ENCODE measurements around the gene CLEC17A.
"Not testable (repeated sequence)": the region's sequence is repeated elsewhere in the genome, so short reads cannot be mapped to it uniquely, and the experiment has no call there.

Gene CLEC17A

GRCh38 chr19:14614099-14614412 lies 31.2 kb downstream of the CLEC17A start:
- Histone ChIP-seq H3K36me3 (ENCODE audit: insufficient read depth, low read length) (no peaks in the 10 kb centered on the region), H2AFZ (ENCODE audit: low read depth, low read length) (no peak overlapping the region), H3K9me3 (ENCODE audit: low read length) (no peaks in the 10 kb centered on the region), H3K4me3 (ENCODE audit: low read length) (no peak overlapping the region), H3K27me3 (ENCODE audit: insufficient read depth, low read length) (peaks cover 2% of the 10 kb centered on the region), H3K4me1 (ENCODE audit: insufficient read depth, low read length) (no peaks in the 10 kb centered on the region)

- Histone ChIP-seq H3K27me3 (ENCODE audit: insufficient read depth, low read length) (peaks cover 2% of the 10 kb centered on the region), H3K36me3 (ENCODE audit: insufficient read depth, low read length) (no peaks in the 10 kb centered on the region), H3K4me1 (ENCODE audit: insufficient read depth, low read length) (no peaks in the 10 kb centered on the region), H3K4me3 (ENCODE audit: low read length) (no peak overlapping the region), H2AFZ (ENCODE audit: low read depth, low read length) (no peak overlapping the region), H3K9me3 (ENCODE audit: low read length) (peaks cover 2% of the 10 kb centered on the region)
These were observed 32.7 kb downstream of the CLEC17A start for GRCh38 chr19:14615623-14616022.

GRCh38 chr19:14616407-14616806 lies 33.5 kb downstream of the CLEC17A start:
- Histone ChIP-seq H3K36me3 (ENCODE audit: insufficient read depth, low read length) (no peaks in the 10 kb centered on the region), H3K9me3 (ENCODE audit: low read length) (peaks cover 2% of the 10 kb centered on the region), H3K4me3 (ENCODE audit: low read length) (no peak overlapping the region), H2AFZ (ENCODE audit: low read depth, low read length) (no peak overlapping the region), H3K27me3 (ENCODE audit: insufficient read depth, low read length) (peaks cover 2% of the 10 kb centered on the region), H3K4me1 (ENCODE audit: insufficient read depth, low read length) (no peaks in the 10 kb centered on the region)

GRCh38 chr19:14619404-14619803 lies 36.5 kb downstream of the CLEC17A start:
- Histone ChIP-seq H2AFZ (ENCODE audit: low read depth, low read length) (no peak overlapping the region), H3K4me1 (ENCODE audit: insufficient read depth, low read length) (no peaks in the 10 kb centered on the region), H3K36me3 (ENCODE audit: insufficient read depth, low read length) (no peaks in the 10 kb centered on the region), H3K9me3 (ENCODE audit: low read length) (peaks cover 2% of the 10 kb centered on the region), H3K27me3 (ENCODE audit: insufficient read depth, low read length) (no peaks in the 10 kb centered on the region), H3K4me3 (ENCODE audit: low read length) (no peak overlapping the region)

- not testable (repeated sequence) for H3K4me1 ChIP-seq (ENCODE audit: insufficient read depth, low read length); H3K9me3 ChIP-seq (ENCODE audit: low read length); H3K4me3 ChIP-seq (ENCODE audit: low read length); H3K36me3 ChIP-seq (ENCODE audit: insufficient read depth, low read length); H2AFZ ChIP-seq (ENCODE audit: low read depth, low read length); H3K27me3 ChIP-seq (ENCODE audit: insufficient read depth, low read length)
These were observed 41.6 kb downstream of the CLEC17A start for GRCh38 chr19:14624491-14624890.

GRCh38 chr19:14629557-14629956 lies 46.7 kb downstream of the CLEC17A start:
- H2AFZ ChIP-seq (ENCODE audit: low read depth, low read length) = no peak overlapping the region
- H3K9me3 ChIP-seq (ENCODE audit: low read length) = peaks cover 3% of the 10 kb centered on the region
- H3K4me1 ChIP-seq (ENCODE audit: insufficient read depth, low read length) = no peaks in the 10 kb centered on the region
- H3K27me3 ChIP-seq (ENCODE audit: insufficient read depth, low read length) = peaks cover 8% of the 10 kb centered on the region
- H3K36me3 ChIP-seq (ENCODE audit: insufficient read depth, low read length) = no peaks in the 10 kb centered on the region
- H3K4me3 ChIP-seq (ENCODE audit: low read length) = no peak overlapping the region

- Histone ChIP-seq H3K27me3 (ENCODE audit: insufficient read depth, low read length) (peaks cover 2% of the 10 kb centered on the region), H3K4me3 (ENCODE audit: low read length) (no peak overlapping the region), H3K36me3 (ENCODE audit: insufficient read depth, low read length) (no peaks in the 10 kb centered on the region), H3K9me3 (ENCODE audit: low read length) (no peaks in the 10 kb centered on the region), H3K4me1 (ENCODE audit: insufficient read depth, low read length) (no peaks in the 10 kb centered on the region), H2AFZ (ENCODE audit: low read depth, low read length) (no peak overlapping the region)
These were observed 49.4 kb downstream of the CLEC17A start for GRCh38 chr19:14632286-14632685.

GRCh38 chr19:14639536-14640277 lies 56.8 kb downstream of the CLEC17A start:
- no peak overlapping the region for H2AFZ ChIP-seq (ENCODE audit: low read depth, low read length)
- no peak overlapping the region for H3K4me3 ChIP-seq (ENCODE audit: low read length)
- no peaks in the 10 kb centered on the region for H3K4me1 ChIP-seq (ENCODE audit: insufficient read depth, low read length)
- H3K36me3 ChIP-seq (ENCODE audit: insufficient read depth, low read length) = no peaks in the 10 kb centered on the region
- no peaks in the 10 kb centered on the region for H3K27me3 ChIP-seq (ENCODE audit: insufficient read depth, low read length)
- H3K9me3 ChIP-seq (ENCODE audit: low read length) = peaks cover 1% of the 10 kb centered on the region

- no peaks in the 10 kb centered on the region for H3K27me3 ChIP-seq (ENCODE audit: insufficient read depth, low read length)
- no peaks in the 10 kb centered on the region for H3K4me1 ChIP-seq (ENCODE audit: insufficient read depth, low read length)
- no peaks in the 10 kb centered on the region for H3K9me3 ChIP-seq (ENCODE audit: low read length)
- H2AFZ ChIP-seq (ENCODE audit: low read depth, low read length) = no peak overlapping the region
- no peak overlapping the region for H3K4me3 ChIP-seq (ENCODE audit: low read length)
- H3K36me3 ChIP-seq (ENCODE audit: insufficient read depth, low read length) = no peaks in the 10 kb centered on the region
These were observed 65.6 kb downstream of the CLEC17A start for GRCh38 chr19:14648506-14648905.

- H3K4me1 ChIP-seq (ENCODE audit: insufficient read depth, low read length) = no peaks in the 10 kb centered on the region
- H3K4me3 ChIP-seq (ENCODE audit: low read length) = no peak overlapping the region
- no peaks in the 10 kb centered on the region for H3K9me3 ChIP-seq (ENCODE audit: low read length)
- H2AFZ ChIP-seq (ENCODE audit: low read depth, low read length) = no peak overlapping the region
- H3K27me3 ChIP-seq (ENCODE audit: insufficient read depth, low read length) = no peaks in the 10 kb centered on the region
- no peaks in the 10 kb centered on the region for H3K36me3 ChIP-seq (ENCODE audit: insufficient read depth, low read length)
These were observed 66.1 kb downstream of the CLEC17A start for GRCh38 chr19:14649020-14649419.

- H3K4me3 ChIP-seq (ENCODE audit: low read length) = no peak overlapping the region
These were observed 67.3 kb downstream of the CLEC17A start for GRCh38 chr19:14650161-14650560.

GRCh38 chr19:14654786-14655560 lies 72.1 kb downstream of the CLEC17A start:
- Histone ChIP-seq H3K4me1 (ENCODE audit: insufficient read depth, low read length) (no peaks in the 10 kb centered on the region), H3K4me3 (ENCODE audit: low read length) (no peak overlapping the region), H3K27me3 (ENCODE audit: insufficient read depth, low read length) (peaks cover 2% of the 10 kb centered on the region), H3K9me3 (ENCODE audit: low read length) (no peaks in the 10 kb centered on the region), H2AFZ (ENCODE audit: low read depth, low read length) (no peak overlapping the region), H3K36me3 (ENCODE audit: insufficient read depth, low read length) (no peaks in the 10 kb centered on the region)

More at GRCh38 chr19:14650161-14650560, 67.3 kb downstream of the CLEC17A start:
- Histone ChIP-seq H3K27me3 (ENCODE audit: insufficient read depth, low read length) (no peaks in the 10 kb centered on the region), H3K9me3 (ENCODE audit: low read length) (no peaks in the 10 kb centered on the region), H3K36me3 (ENCODE audit: insufficient read depth, low read length) (no peaks in the 10 kb centered on the region), H2AFZ (ENCODE audit: low read depth, low read length) (peak overlapping the region; percentile 36), H3K4me1 (ENCODE audit: insufficient read depth, low read length) (no peaks in the 10 kb centered on the region)

GRCh38 chr19:14655726-14656125 lies 72.8 kb downstream of the CLEC17A start:
- H2AFZ ChIP-seq (ENCODE audit: low read depth, low read length) = no peak overlapping the region
- H3K9me3 ChIP-seq (ENCODE audit: low read length) = no peaks in the 10 kb centered on the region
- H3K4me3 ChIP-seq (ENCODE audit: low read length) = no peak overlapping the region
- no peaks in the 10 kb centered on the region for H3K4me1 ChIP-seq (ENCODE audit: insufficient read depth, low read length)
- peaks cover 2% of the 10 kb centered on the region for H3K27me3 ChIP-seq (ENCODE audit: insufficient read depth, low read length)
- no peaks in the 10 kb centered on the region for H3K36me3 ChIP-seq (ENCODE audit: insufficient read depth, low read length)
